GM21786 (cell line): ENCODE data around the gene DIPK1B.
"Not testable (repeated sequence)": the region's sequence is repeated elsewhere in the genome, so short reads cannot be mapped to it uniquely, and the experiment has no call there.

ENCODE experiments used
- ATAC-seq: cut with Tn5 transposase; IDR thresholded peaks from one replicate; pipeline ENCODE4 v1.9.1; 2021; ENCODE audit not compliant: unreplicated experiment

DIPK1B gene

DNA sequence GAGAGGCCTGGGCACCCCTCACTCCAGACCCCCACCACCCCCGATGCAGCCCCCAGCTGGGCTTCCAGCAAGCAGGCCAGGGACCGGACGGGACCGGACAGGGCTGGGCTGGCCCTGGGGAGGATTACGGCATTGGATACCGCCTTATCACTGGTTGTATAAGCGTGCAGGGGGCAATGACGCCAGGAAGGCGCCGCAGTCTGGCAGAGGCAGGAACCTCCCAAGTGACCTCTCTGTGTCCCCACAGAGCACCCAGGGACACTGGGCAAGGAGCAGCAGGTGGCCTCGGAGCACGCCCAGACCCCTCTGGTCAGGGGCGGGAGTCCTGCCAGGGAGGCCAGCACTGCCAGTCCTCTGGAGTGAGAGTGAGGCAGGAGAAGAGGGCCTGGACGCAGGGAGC lies 52.7 kb downstream of the DIPK1B start:
- ATAC-seq: no peak

DNA sequence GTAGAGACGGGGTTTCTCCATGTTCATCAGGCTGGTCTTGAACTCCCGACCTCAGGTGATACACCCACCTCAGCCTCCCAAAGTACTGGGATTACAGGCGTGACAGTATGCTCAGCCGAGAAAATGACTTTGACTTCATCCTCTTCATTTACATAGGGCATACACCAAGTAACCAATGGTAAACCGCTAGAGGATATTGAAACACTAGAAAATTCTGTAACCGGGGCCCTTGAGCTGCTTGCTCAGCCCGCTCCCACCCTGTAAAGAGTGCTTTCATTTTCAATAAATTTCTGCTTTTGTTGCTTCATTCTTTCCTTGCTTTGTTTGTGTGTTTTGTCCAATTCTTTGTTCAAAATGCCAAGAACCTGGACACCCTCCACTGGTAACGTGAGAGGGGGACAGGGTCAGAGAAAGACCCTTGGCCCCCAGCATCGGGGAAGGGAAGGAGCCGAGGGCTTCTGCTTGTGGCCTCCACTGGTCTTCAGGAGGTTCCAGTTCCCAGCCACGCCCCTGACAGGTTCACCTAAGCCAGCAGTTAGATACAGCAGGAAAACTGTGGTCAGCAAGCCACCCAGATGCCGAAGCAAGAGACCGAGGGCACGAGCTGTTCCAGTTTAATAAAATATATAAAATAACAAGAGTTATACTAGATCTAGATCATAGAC lies 53.5 kb downstream of the DIPK1B start:
- ATAC-seq: peak; percentile 48

DNA sequence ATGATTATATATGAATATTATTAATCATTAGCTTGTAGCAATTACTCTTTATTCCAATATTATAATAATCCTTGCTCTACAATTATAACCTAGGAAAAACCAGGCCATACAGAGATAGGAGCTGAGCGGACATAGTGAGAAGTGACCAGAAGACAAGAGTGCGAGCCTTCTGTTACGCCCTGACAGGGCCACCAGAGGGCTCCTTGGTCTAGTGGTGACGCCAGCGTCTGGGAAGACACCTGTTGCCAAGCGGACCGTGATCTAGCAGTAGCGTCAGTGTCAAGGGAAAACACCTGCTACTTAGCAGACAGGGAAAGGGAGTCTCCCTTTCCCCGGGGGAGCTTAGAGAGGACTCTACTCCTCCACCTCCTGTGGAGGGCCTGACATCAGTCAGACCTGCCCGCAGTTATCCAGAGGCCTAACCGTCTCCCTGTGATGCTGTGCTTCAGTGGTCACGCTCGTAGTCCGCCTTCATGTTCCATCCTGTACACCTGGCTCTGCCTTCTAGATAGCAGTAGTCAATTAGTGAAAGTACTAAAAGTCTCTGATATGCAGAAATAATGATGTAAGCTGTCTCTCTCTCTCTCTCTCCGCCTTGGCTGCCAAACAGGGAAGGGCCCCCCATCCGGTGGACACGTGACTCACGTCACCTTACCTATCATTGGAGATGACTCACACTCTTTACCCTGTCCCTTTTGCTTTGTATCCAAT lies 54.2 kb downstream of the DIPK1B start:
- ATAC-seq: not testable (repeated sequence)

DNA sequence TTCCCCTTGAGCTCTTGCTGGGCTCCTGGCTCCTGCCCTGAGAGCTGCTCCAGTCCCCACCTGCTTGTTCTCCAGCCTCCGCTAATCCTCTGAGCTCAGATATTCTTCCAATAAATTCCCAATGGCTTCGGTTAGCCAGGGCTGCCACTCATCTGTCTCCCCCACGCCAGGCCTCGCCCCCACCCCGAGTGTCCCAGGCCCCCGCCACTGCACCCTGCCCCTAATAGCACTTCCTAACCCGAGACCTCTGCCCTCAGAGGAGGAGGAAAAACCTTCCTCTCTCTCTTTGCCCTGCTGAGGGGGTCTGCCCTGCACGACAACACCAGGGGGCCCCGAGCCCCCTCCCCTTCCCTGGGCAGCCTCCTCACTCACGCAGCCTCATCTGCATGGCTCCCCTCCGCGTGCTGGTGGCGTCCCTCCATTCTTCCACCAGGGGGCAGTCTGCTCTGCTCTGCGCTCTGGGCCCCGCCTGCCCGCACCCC lies 57.4 kb downstream of the DIPK1B start:
- ATAC-seq: no peak

DNA sequence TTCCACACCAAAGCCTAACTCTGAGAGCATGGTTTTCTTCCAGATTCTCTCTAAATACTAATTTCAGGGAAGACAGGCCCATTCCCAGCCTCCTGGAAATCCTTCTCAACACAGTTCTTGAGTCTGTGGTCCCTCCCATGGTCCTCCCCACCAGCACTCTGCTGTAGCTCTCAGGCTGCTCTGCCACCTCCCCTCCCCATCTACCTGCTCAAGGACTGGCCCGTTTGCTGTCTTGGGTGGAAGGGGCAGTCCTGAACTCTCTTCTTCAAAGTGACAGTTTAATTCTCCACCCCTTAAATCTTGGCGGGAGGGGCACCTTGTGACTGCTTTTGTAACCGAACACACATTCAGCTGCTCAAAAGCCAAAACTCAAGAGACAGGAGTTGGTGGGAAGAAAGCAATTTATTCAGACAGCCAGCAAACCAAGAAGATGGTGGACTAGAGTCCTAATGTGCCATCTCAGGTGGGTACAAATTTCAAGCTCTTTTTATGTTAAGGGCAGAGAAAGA lies 59.6 kb downstream of the DIPK1B start:
- ATAC-seq: no peak

DNA sequence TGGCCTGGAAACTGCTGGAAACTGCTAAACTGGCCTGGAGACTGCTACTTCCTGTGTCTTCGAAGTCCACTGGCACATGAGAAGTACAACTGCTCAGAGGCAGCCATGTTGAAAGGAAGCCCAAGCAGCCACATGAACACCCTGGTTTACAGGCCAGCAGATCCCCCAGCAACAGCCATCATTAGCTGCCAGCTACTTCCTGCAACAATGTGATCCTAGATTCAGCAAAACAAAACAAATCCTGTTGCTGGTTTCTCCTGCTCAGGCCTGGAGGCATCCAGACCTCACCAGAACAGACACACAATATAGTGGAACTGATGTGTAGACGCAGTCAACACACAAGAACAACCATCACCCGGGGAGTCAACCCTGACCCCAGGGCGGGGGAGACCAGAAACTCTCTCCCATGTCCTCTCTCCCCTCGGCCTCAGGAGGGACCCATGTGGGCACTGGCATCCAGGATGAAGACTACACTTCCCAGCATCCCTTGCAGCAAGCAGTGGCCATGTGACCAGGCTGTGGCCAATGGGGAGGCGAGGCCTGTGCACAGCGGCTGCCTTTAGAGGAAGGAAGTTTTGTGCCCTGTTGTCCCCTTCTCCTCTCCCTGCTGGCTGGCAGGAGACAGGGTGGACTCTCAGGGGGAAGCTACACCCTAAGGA lies 61.1 kb downstream of the DIPK1B start:
- ATAC-seq: no peak
